RCC 7860 (cell line): ENCODE data around the gene ZNF541.
A peak's percentile ranks its signal among the peaks of the same experiment; 100 is the strongest.

Source experiments
- DNase-seq: peaks from one replicate; pipeline ENCODE4 v3.0.0-alpha.2; 2015; ENCODE audit warnings: low spot score
- FAIRE-seq: peaks from 2 replicates; lab custom pipeline; 2012; peaks lifted over from hg19 to GRCh38; lab: Jason Lieb, UNC

ZNF541 gene

GRCh38 chr19:47545061-47545948 lies 27.6 kb downstream of the ZNF541 start:
- no peak for FAIRE-seq
- no peak for DNase-seq

GRCh38 chr19:47544476-47544875 lies 28.5 kb downstream of the ZNF541 start:
- FAIRE-seq (no peak), DNase-seq (no peak)

- FAIRE-seq (no peak), DNase-seq (no peak)
Measured at GRCh38 chr19:47544075-47544474, 28.9 kb downstream of the ZNF541 start.

GRCh38 chr19:47542030-47542475 lies 30.9 kb downstream of the ZNF541 start:
- DNase-seq (peak; percentile 24), FAIRE-seq (no peak)

DNA sequence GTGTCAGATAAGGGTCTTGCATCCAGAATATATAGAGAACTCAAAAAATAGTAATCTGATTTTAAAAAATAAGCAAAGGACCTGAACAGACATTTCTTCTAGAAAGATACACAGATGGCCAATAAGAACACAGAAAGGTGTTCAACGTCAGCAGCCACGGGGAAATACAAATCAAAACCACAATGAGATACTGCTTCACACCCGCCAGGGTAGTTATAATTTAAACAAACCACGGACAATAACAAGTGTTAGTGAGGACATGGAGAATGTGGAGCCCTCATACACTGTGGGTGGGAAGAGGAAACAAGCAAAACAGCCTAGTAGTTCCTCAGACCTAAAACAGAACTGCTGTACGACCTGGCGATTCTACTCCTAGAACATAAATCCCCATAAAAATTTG lies 31.4 kb downstream of the ZNF541 start:
- FAIRE-seq (no peak), DNase-seq (peak; percentile 4)

DNA sequence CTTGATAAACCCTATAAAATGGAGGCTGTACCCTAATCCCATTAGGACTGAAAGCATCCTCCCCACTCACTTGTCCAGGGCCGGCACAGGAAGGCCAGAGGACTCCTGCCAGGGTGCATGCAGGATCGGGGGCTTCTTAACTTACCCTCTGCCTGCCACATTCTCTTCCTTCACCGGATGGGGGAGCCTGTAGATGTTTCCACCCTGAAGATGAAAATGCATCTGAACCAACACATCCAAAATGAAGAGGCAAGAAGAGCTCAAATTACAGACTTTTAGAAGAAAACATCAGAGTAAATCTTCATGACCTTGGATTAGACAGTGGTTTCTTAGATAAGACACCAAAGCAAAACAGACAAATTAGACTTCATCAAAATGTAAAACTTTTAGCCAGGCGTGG lies 32.2 kb downstream of the ZNF541 start:
- no peak for FAIRE-seq
- DNase-seq = no peak

DNA sequence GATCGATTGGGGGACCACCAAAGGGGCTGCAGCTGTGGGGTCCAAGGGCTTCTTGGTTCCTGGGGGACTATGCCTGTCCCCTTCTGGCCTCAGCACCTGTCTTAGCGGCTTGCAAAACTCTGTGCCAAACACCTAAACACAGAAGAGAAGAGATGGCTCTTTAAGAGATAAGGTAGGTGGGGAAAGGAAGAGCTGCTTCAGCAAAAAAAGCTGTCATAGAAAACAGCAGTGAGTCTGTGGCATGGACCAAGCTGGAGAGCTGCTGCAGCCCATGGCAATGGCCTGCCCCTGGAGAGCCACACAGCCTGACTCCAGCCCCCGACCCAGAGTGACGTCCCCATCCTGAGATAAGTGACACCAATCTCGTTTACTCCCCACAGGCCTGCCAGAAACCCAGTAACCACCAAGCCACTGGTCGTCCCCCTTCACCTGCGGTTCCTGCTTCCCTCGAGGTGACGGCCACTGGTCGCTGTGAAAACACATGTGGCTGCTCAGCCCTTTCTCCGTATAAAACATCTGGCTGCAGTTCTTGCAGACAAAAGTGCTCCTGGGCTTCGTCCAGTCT lies 33.1 kb downstream of the ZNF541 start:
- FAIRE-seq (no peak), DNase-seq (no peak)

DNA sequence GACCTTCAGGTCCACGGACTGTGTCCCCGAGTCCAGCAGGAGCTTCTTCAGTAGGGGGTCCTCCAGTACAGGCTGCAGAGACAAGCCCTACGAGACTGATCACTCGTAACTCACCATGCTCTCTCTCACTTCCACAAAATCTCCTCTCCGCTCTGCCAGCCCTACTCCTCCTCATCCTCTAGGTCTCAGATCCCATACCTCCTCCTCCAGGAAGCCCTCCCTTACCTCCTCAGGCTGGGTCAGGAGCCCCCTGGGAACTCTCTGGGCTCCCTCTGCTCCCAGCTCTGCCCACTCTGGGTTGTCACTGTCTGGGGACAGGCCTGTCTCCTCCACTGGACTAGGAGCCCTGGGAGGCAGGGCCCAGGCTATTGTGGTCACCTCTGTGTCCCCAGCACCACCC lies 34.1 kb downstream of the ZNF541 start:
- FAIRE-seq (no peak), DNase-seq (no peak)

DNA sequence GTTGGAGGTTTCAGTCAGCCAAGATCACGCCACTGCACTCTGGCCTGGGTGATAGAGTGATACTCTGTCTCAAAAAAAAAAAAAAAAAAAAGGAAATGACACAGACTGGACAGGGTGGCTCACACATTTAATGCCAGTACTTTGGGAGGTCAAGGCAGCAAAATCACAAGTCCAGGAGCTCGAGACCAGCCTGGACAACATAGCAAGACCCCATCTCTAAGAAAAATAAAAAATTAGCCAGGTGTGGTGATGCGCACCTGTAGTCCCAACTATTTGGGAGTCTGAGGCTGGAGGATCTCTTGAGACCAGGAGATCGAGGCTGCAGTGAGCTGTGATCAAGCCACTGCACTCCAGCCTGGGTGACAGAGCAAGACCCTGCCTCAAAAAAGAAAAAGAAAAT lies 35.5 kb downstream of the ZNF541 start:
- FAIRE-seq = no peak
- DNase-seq = no peak

GRCh38 chr19:47534628-47535027 lies 38.3 kb downstream of the ZNF541 start:
- no peak for DNase-seq
- FAIRE-seq = no peak

DNA sequence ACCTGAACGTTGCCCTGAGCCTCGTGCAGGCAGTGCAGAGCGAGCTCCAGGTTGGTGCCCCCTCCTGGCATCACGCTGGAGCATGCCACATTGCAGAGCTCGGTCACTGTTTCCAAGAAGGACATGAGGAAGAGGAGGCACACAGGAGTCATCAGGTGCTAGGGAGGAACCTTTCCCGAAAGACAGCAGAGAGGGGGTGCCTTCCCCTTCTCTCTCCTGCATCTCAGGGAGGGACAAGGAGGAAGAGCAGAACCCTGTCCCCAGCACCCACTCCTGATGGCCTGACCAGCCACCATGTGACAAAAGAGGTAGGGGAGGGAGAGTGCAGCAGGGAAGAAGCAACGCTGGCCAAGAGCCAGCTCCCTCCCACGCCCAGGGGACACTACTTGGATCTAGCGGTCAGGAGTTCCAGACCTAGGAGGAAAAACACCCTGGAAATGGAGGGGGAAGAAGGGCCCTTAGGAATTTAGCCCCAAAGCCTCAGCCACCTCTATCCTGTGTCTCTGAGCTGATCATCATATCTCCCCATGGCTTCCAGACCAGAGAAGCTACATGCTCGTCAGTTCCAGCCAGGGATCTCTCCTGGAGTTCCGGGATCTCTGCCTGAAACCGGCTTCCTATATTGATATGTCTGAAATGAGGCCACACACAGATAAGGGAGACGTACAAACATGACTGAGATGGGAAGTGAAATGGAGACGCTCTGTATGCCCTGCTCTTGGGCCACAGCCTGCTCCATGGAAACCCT lies 41.1 kb downstream of the ZNF541 start:
- FAIRE-seq (no peak), DNase-seq (no peak)

GRCh38 chr19:47529018-47529742 lies 43.8 kb downstream of the ZNF541 start:
- FAIRE-seq (no peak), DNase-seq (no peak)

GRCh38 chr19:47526798-47527197 lies 46.1 kb downstream of the ZNF541 start:
- FAIRE-seq = no peak
- no peak for DNase-seq

- FAIRE-seq (no peak), DNase-seq (no peak)
Measured at GRCh38 chr19:47523473-47523872, 49.5 kb downstream of the ZNF541 start.
